ENCODE data around the gene ACO1. TPM values are rescaled to one million over a fixed set of nuclear protein-coding genes. Genes with fewer than 3 reads are reported as not detected.

ACO1 gene
- total RNA-seq, 1 experiment from 2014 or later: 51.4 TPM

- H3K4me3 ChIP-seq: no peak overlapping the region
- peak in 1 of 2 experiments; percentile 10 for DNase-seq
- H3K36me3 ChIP-seq: no peaks in the 10 kb centered on the region
- H3K27me3 ChIP-seq: no peaks in the 10 kb centered on the region
- H3K27ac ChIP-seq: no peak overlapping the region
- no peaks in the 10 kb centered on the region for H3K4me1 ChIP-seq
- no peaks in the 10 kb centered on the region for H3K9me3 ChIP-seq (replicated peaks)
Observed at GRCh38 chr9:32463500-32464293, 79.3 kb downstream of the ACO1 start.

- H3K4me3 ChIP-seq: no peak overlapping the region
- H3K4me1 ChIP-seq: no peaks in the 10 kb centered on the region
- DNase-seq: no peak
- no peak overlapping the region for H3K27ac ChIP-seq
- no peaks in the 10 kb centered on the region for H3K36me3 ChIP-seq
- H3K9me3 ChIP-seq (replicated peaks): no peaks in the 10 kb centered on the region
- H3K27me3 ChIP-seq: no peaks in the 10 kb centered on the region
Observed at GRCh38 chr9:32468740-32469139, 84.3 kb downstream of the ACO1 start.

- Histone ChIP-seq H3K27ac (no peak overlapping the region), H3K36me3 (0 out of 2 replicates have a peak, but pooled peaks cover 3% of the 10 kb centered on the region), H3K4me1 (no peaks in the 10 kb centered on the region), H3K4me3 (no peak overlapping the region), H3K9me3 (replicated peaks) (no peaks in the 10 kb centered on the region), H3K27me3 (no peaks in the 10 kb centered on the region)
- no peak for DNase-seq
Observed at GRCh38 chr9:32472344-32472743, 87.9 kb downstream of the ACO1 start.

GRCh38 chr9:32483343-32483742, 98.9 kb downstream of the ACO1 start:
- Histone ChIP-seq H3K27me3 (no peaks in the 10 kb centered on the region), H3K4me3 (no peak overlapping the region), H3K4me1 (peaks cover 12% of the 10 kb centered on the region), H3K27ac (no peak overlapping the region), H3K9me3 (replicated peaks) (no peaks in the 10 kb centered on the region), H3K36me3 (peaks cover 9% of the 10 kb centered on the region)
- DNase-seq: no peak

GRCh38 chr9:32486839-32487562, 102.6 kb downstream of the ACO1 start:
- Histone ChIP-seq H3K4me1 (peaks cover 29% of the 10 kb centered on the region), H3K27ac (peak overlapping the region; percentile 82), H3K9me3 (replicated peaks) (no peaks in the 10 kb centered on the region), H3K27me3 (no peaks in the 10 kb centered on the region), H3K36me3 (peaks cover 6% of the 10 kb centered on the region), H3K4me3 (no peak overlapping the region)
- DNase-seq: peak in 1 of 2 experiments; percentile 9

- Histone ChIP-seq H3K9me3 (replicated peaks) (no peaks in the 10 kb centered on the region), H3K4me3 (no peak overlapping the region), H3K36me3 (peaks cover 6% of the 10 kb centered on the region), H3K27ac (peak overlapping the region; percentile 82), H3K27me3 (no peaks in the 10 kb centered on the region), H3K4me1 (peaks cover 29% of the 10 kb centered on the region)
- DNase-seq: peak; percentile 63 to 88
Observed at GRCh38 chr9:32487981-32488380, 103.5 kb downstream of the ACO1 start.

GRCh38 chr9:32490601-32491000, 106.2 kb downstream of the ACO1 start:
- no peaks in the 10 kb centered on the region for H3K9me3 ChIP-seq (replicated peaks)
- no peak for DNase-seq
- H3K4me3 ChIP-seq: no peak overlapping the region
- H3K27ac ChIP-seq: no peak overlapping the region
- H3K27me3 ChIP-seq: no peaks in the 10 kb centered on the region
- peaks cover 29% of the 10 kb centered on the region for H3K4me1 ChIP-seq
- H3K36me3 ChIP-seq: peaks cover 6% of the 10 kb centered on the region

GRCh38 chr9:32497921-32498320, 113.5 kb downstream of the ACO1 start:
- Histone ChIP-seq H3K9me3 (replicated peaks) (no peaks in the 10 kb centered on the region), H3K36me3 (no peaks in the 10 kb centered on the region), H3K27ac (no peak overlapping the region), H3K27me3 (no peaks in the 10 kb centered on the region), H3K4me1 (no peaks in the 10 kb centered on the region), H3K4me3 (no peak overlapping the region)
- DNase-seq: no peak

GRCh38 chr9:32500768-32501167, 116.3 kb downstream of the ACO1 start:
- Histone ChIP-seq H3K36me3 (no peaks in the 10 kb centered on the region), H3K4me3 (no peak overlapping the region), H3K4me1 (no peaks in the 10 kb centered on the region), H3K27me3 (no peaks in the 10 kb centered on the region), H3K9me3 (replicated peaks) (no peaks in the 10 kb centered on the region), H3K27ac (no peak overlapping the region)
- DNase-seq: no peak

- Histone ChIP-seq H3K4me1 (no peaks in the 10 kb centered on the region), H3K9me3 (replicated peaks) (no peaks in the 10 kb centered on the region), H3K36me3 (no peaks in the 10 kb centered on the region; the same call in 1 of the 2 replicates), H3K27me3 (no peaks in the 10 kb centered on the region), H3K27ac (no peak overlapping the region), H3K4me3 (no peak overlapping the region)
- no peak for DNase-seq
Observed at GRCh38 chr9:32501868-32502267, 117.4 kb downstream of the ACO1 start.

- Histone ChIP-seq H3K27me3 (no peaks in the 10 kb centered on the region), H3K4me3 (no peak overlapping the region), H3K9me3 (replicated peaks) (no peaks in the 10 kb centered on the region), H3K4me1 (no peaks in the 10 kb centered on the region), H3K36me3 (no peaks in the 10 kb centered on the region; the same call in 1 of the 2 replicates), H3K27ac (no peak overlapping the region)
- DNase-seq: peak in 1 of 2 experiments; percentile 5
Observed at GRCh38 chr9:32502464-32502863, 118.0 kb downstream of the ACO1 start.

GRCh38 chr9:32503008-32503407, 118.6 kb downstream of the ACO1 start:
- DNase-seq: no peak
- H3K4me3 ChIP-seq: no peak overlapping the region
- H3K4me1 ChIP-seq: no peaks in the 10 kb centered on the region
- no peak overlapping the region for H3K27ac ChIP-seq
- no peaks in the 10 kb centered on the region for H3K9me3 ChIP-seq (replicated peaks)
- no peaks in the 10 kb centered on the region; the same call in 1 of the 2 replicates for H3K36me3 ChIP-seq
- H3K27me3 ChIP-seq: no peaks in the 10 kb centered on the region
